HG03575 (cell line): ENCODE measurements around the gene YY1.
"Not testable (repeated sequence)": the region's sequence is repeated elsewhere in the genome, so short reads cannot be mapped to it uniquely, and the experiment has no call there.

Experiments
- ATAC-seq: cut with Tn5 transposase; IDR thresholded peaks from one replicate; pipeline ENCODE4 v1.9.1; 2021; ENCODE audit not compliant: unreplicated experiment, insufficient number of reproducible peaks, low FRiP score; ENCODE audit errors: extremely low read depth

The YY1 gene

GRCh38 chr14:100291305-100292075 lies 52.5 kb downstream of the YY1 start:
- ATAC-seq: no peak

GRCh38 chr14:100292301-100292775 lies 53.4 kb downstream of the YY1 start:
- ATAC-seq: no peak

- no peak for ATAC-seq
These were observed 54.0 kb downstream of the YY1 start for GRCh38 chr14:100292776-100293461.

GRCh38 chr14:100293497-100294212 lies 54.7 kb downstream of the YY1 start:
- no peak for ATAC-seq

GRCh38 chr14:100294213-100294962 lies 55.4 kb downstream of the YY1 start:
- no peak for ATAC-seq

GRCh38 chr14:100294963-100295330 lies 56.0 kb downstream of the YY1 start:
- ATAC-seq: no peak

GRCh38 chr14:100295376-100296105 lies 56.6 kb downstream of the YY1 start:
- ATAC-seq: no peak

GRCh38 chr14:100296106-100296651 lies 57.2 kb downstream of the YY1 start:
- ATAC-seq: no peak

GRCh38 chr14:100296729-100297128 lies 57.8 kb downstream of the YY1 start:
- ATAC-seq: not testable (repeated sequence)

GRCh38 chr14:100297320-100298300 lies 58.7 kb downstream of the YY1 start:
- peak; percentile 40 for ATAC-seq

GRCh38 chr14:100298551-100299237 lies 59.8 kb downstream of the YY1 start:
- no peak for ATAC-seq

- no peak for ATAC-seq
These were observed 60.3 kb downstream of the YY1 start for GRCh38 chr14:100299238-100299560.

- no peak for ATAC-seq
These were observed 63.7 kb downstream of the YY1 start for GRCh38 chr14:100302616-100303015.

GRCh38 chr14:100303179-100303578 lies 64.2 kb downstream of the YY1 start:
- ATAC-seq: no peak

- no peak for ATAC-seq
These were observed 65.0 kb downstream of the YY1 start for GRCh38 chr14:100303925-100304324.

GRCh38 chr14:100304825-100305323 lies 65.9 kb downstream of the YY1 start:
- no peak for ATAC-seq
